GM18873 (cell line): Measurements from ENCODE around the gene S100A14.

Experiments
- ATAC-seq: cut with Tn5 transposase; IDR thresholded peaks from one replicate; pipeline ENCODE4 v1.9.1; 2021; ENCODE audit warnings: mild to moderate bottlenecking, moderate library complexity, moderate number of reproducible peaks; ENCODE audit not compliant: unreplicated experiment, low FRiP score

The S100A14 gene

DNA sequence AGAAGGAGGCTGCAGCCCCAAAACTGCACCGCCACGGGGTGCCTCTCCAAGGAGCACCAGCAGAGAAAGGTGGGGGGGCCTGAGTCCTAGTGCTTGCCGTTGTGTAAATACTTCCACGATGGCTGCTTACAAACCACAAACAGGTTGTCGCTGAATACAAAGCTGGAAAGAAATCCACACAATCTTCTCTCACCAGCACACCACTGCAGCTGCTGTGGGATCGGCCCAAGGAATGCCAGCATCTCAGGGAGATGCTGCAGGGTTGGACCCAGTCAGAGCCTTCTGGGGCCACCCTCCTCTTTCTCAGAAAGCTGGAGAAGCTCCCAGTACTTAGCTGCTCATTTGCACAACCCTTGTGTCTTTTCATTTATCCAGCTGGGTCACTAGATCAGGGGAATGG lies 3.0 kb upstream of the S100A14 start:
- ATAC-seq = no peak

- ATAC-seq = no peak
Measured at GRCh38 chr1:153617663-153618062, 1.5 kb upstream of the S100A14 start.

DNA sequence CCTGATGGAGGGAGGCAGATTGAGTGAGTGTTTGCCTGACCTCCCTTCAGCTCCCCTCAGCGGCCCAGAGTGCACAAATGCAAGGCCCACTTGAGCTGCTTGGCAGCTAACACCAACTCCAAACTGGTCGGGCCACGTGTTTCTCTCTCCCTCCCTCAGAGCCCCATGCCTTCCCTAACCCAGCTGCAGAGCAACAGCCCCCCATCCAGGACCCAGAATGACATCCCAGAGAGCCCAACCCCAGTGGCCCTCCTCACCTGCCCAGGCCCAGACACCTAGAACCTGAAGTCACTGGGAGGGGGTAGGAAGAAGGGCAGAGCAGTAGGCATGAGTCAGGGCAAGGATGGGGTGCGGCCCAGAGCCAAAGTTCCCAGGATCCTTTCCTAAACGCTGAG lies 789 bp upstream of the S100A14 start:
- ATAC-seq = no peak

DNA sequence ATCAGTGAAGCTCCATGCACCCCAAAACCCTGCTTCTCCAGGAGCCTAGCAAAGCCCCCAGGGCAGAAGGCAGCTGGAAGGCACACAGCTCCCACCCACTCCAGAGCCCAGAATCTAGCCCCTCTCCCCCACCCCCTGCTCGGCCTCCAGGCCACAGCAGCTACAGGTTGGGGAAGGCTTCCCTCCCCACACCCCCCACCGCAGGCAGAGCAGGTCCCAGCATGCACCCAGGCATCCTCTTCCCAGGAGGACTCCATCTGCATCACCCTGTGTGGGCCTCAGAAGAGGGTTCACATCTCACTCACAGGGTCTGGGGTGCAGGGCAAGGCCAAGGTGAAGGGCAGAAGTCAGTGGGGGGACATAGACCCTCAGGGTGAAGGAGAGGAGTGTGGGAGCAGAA lies 719 bp downstream of the S100A14 start:
- no peak for ATAC-seq

GRCh38 chr1:153614906-153615305 lies 1.2 kb downstream of the S100A14 start:
- ATAC-seq = no peak

GRCh38 chr1:153614189-153614900 lies 1.8 kb downstream of the S100A14 start:
- no peak for ATAC-seq

DNA sequence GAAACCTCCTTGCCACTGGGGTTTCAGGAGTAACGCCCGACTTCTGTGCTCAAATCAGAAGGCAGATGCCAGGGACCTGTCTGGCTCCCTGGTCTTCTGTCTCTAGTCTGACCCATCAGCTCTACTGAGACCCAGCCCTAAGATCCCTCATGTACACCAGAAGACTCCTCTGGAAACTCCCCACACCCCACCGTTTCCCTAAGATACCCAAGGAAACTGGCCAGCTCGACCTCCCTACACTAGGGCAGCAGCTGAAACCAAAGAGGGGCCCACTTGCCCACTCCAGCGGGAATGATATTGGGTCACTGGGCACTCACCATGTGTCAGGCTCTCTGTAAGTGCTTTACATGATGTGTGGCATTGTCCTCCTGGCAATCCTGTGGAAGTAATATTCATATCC lies 2.7 kb downstream of the S100A14 start:
- no peak for ATAC-seq

DNA sequence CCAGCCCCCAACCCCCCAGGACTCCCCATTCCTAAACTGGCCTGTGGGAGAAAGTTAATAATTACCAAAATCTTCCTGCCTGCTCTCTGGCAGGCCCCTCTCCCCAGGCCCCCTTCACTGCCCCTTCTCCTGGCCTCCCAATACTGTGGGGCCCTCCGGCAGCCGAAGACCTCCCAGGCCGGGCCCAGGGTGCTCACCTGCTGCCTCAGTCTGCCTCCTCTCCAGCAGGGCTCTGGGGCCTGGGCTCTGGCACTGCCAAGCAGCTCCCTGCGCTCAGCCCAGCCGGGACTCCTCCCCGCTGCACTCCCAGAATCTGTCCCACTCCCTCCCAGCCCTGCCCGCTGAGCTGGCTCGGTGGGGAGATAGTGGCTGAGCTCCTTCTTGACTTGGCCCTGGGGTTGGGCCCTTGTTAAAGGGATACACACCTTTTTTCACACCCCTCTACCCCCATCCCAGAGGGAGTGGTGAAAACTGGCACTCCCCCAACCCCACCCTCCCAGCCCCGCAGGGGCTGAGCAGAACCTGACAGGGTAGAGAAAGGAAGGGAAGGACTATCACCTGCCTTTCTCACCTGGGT lies 3.3 kb downstream of the S100A14 start, which contains the start of gene S100A16:
S100A16 (minus strand) TSS at position 383 of the 577 bp plus-strand sequence. CDS start 4,986 bp downstream, outside the sequence.
- no peak for ATAC-seq

- no peak for ATAC-seq
Measured at GRCh38 chr1:153612111-153612754, 3.9 kb downstream of the S100A14 start.

GRCh38 chr1:153611356-153611755 lies 4.8 kb downstream of the S100A14 start:
- no peak for ATAC-seq

- ATAC-seq = no peak
Measured at GRCh38 chr1:153610811-153611301, 5.3 kb downstream of the S100A14 start.

DNA sequence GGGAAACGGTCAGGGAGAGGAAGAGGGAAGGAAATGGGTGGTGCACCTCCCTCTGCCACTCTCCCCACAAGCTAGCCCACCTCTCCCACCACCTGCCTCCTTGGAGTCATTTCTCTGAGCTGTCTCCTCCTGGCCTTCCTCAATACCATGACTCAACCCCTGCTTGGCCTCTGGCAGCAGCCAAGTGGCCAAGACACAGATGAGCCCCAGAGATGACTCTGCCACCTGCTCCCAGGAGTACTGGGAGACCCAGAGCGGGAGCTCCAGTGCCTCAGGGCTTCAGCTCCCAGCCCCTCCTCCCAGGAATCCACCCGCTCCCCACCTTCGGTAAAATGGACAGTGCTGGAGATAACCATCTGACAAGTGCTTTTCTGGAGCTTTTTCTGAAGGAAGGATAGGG lies 5.8 kb downstream of the S100A14 start:
- ATAC-seq = no peak

GRCh38 chr1:153609585-153609907 lies 6.6 kb downstream of the S100A14 start:
- ATAC-seq = no peak

DNA sequence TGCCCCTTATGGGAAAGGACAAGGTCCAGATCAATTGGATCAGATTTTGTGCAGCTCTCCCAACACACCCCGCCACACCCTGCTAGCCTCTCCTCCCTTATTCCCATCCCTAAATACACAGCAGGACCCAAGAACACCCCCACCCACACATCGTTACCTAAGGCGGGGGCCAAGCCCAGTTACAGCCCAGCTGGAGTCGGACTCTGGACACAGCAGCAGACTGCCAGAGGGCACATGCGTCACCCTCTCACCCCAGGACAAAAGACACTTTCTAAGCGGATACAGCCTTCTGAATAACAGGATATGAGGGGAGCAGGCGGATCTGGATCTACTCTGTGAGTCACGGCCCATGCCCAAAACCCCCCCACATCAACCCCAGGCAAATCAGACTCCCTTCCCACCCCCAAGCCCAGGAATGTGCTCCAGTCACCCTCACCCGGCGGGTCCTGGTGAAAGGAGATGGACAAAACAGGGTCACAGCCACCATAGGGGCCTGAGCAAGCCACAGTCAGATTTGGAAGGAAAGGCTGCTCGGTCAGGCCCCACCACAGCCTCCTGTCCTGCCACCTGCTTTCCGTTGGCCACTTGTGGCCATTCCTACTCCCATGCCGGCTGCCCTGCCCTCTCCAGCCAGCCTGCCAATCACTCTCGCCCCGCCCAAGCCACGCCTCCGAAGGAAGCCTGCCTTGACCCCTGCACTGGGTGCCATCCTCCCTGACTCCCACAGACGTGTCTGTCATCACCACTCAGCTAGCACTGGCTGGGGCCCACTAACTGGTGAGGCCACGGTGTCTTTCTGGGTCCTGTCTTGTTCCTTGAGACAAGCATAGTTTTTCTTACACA lies 7.2 kb downstream of the S100A14 start:
- no peak for ATAC-seq

GRCh38 chr1:153608089-153608682 lies 7.9 kb downstream of the S100A14 start:
- no peak for ATAC-seq

- no peak for ATAC-seq
Measured at GRCh38 chr1:153607381-153607780, 8.7 kb downstream of the S100A14 start.

DNA sequence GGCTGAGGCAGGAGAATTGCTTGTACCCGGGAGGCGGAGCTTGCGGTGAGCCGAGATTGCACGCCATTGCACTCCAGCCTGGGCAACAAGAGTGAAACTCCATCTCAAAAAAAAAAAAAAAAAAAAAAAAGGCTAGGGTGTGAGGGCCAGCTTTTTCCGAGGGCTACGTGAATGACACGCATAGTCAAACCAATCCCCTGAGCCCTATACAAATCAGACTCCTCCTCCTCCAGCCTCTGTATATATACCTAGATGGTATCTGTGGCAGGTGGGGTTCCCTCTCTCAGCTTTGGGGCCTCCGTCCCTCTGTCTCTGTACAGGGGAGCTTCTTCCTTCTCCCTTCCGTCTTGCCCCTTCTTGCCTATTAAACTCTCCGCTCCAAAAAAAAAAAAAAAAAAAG lies 9.9 kb downstream of the S100A14 start:
- ATAC-seq = no peak

DNA sequence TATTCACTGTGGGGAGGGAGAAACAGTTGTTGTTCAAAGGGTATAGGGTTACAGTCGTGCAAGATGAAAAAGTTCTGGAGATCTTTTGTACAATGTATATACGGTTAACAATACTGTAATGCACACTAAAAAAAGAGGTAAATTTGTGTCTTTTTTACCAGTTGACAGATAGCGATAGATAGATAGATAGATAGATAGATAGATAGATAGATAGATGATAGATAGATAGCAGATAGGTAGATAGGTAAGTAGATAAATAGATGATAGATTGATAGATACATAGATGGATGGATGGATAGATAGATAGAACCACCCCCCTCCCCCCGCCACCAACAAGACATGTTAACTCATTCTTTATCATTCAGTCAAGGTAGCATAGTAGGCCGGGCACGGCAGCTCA lies 13.4 kb downstream of the S100A14 start:
- no peak for ATAC-seq

- ATAC-seq = no peak
Measured at GRCh38 chr1:153599847-153600246, 16.3 kb downstream of the S100A14 start.
